Measurements from ENCODE around the gene POLK.

DNA sequence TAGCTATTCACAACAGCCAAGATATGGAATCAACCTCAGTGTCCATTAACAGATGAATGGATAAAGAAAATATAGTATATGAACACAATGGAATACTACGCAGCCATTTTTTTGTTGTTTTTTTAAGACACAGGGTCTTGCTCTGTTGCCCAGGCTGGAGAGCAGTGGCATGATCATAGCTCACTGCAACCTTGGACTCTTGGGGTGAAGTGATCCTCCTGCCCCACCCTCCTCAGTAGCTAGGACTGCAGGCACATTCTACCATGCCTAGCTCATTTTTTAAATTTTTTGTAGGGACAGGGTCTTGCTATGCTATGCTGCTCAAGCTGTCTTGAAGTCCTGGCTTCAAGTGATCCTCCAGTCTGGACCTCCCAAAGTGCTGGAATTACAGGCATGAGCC, 38.7 kb upstream of the POLK start:
- TF ChIP-seq CTCF (IDR thresholded peaks at IDR 0.05), result no peak
- TF ChIP-seq EP300 (IDR thresholded peaks at IDR 0.05), result no peak
